IMR-90 (cell line): ENCODE measurements around the gene SPSB4. TPM values are rescaled to one million over a fixed set of nuclear protein-coding genes. Genes with fewer than 3 reads are reported as not detected.

Experiments used
- ATAC-seq: fragments of 200-7000 bp; cut with Tn5 transposase; 2 replicates; pipeline ENCODE4 v1.9.1; 2020; ENCODE audit warnings: low read depth, mild to moderate bottlenecking, moderate library complexity
- BruUV-seq: library from RNA; stranded (reverse); fragments of 400-500 nt; replicated peaks from 2 replicates; lab custom pipeline; 2021; lab: Mats Ljungman, UMichigan
- CTCF ChIA-PET: fragments of 300-600 bp; formaldehyde crosslinking; extraction: SDS; loops from one replicate; lab custom pipeline; 2021; ENCODE audit warnings: antibody characterized with exemption; lab: Yijun Ruan, JAX
- POLR2A ChIA-PET: fragments of 300-600 bp; sonication (Branson Sonifier 250); formaldehyde crosslinking; loops from one replicate; lab custom pipeline; 2022; ENCODE audit warnings: antibody characterized with exemption; ENCODE audit not compliant: unreplicated experiment; lab: Charles Lee
- DNase-seq: peaks from one replicate; pipeline ENCODE4 v3.0.0; 2013
- H2AFZ ChIP-seq: replicated peaks from 2 replicates; pipeline ENCODE3; 2013; ENCODE audit warnings: low read length, mild to moderate bottlenecking; ENCODE audit not compliant: poor library complexity
- H2AK5ac ChIP-seq: 2 replicates; pipeline ENCODE4 v1.6.1; 2013; ENCODE audit warnings: low read depth, low read length, inconsistent platforms
- H2AK9ac ChIP-seq: replicated peaks from 2 replicates; pipeline ENCODE3; 2013; ENCODE audit warnings: mild to moderate bottlenecking, low read depth, low read length, moderate library complexity; ENCODE audit not compliant: poor library complexity
- H2BK120ac ChIP-seq: 2 replicates; pipeline ENCODE4 v1.6.1; 2013; ENCODE audit warnings: low read depth, low read length, inconsistent platforms
- H2BK15ac ChIP-seq: 3 replicates; pipeline ENCODE4 v1.6.1; 2013; ENCODE audit warnings: low read depth, low read length, inconsistent platforms
- H2BK20ac ChIP-seq: 2 replicates; pipeline ENCODE4 v1.6.1; 2013; ENCODE audit warnings: low read depth, mild to moderate bottlenecking, inconsistent platforms, low read length, moderate library complexity
- H2BK5ac ChIP-seq: 2 replicates; pipeline ENCODE4 v1.6.1; 2013; ENCODE audit warnings: mild to moderate bottlenecking, low read depth, low read length, inconsistent platforms; ENCODE audit not compliant: poor library complexity, severe bottlenecking
- H3K14ac ChIP-seq: replicated peaks from 2 replicates; pipeline ENCODE4 v1.6.1; 2013; ENCODE audit warnings: low read depth, low read length, inconsistent platforms
- H3K18ac ChIP-seq: 2 replicates; pipeline ENCODE4 v1.6.1; 2013; ENCODE audit warnings: low read depth, low read length, control low read depth
- H3K23ac ChIP-seq: 2 replicates; pipeline ENCODE4 v1.6.1; 2013; ENCODE audit warnings: low read depth, low read length, inconsistent platforms
- H3K27ac ChIP-seq: 2 replicates; pipeline ENCODE4 v1.5.1; 2013; ENCODE audit warnings: mild to moderate bottlenecking, control low read depth, low read length; ENCODE audit not compliant: insufficient read depth
- H3K27me3 ChIP-seq: 2 replicates; pipeline ENCODE4 v1.6.1; 2013; ENCODE audit warnings: low read length; ENCODE audit not compliant: control insufficient read depth, insufficient read depth
- H3K36me3 ChIP-seq: 2 replicates; pipeline ENCODE4 v1.6.1; 2013; ENCODE audit warnings: low read length, mixed read lengths; ENCODE audit not compliant: control insufficient read depth, insufficient read depth
- H3K4ac ChIP-seq: 2 replicates; pipeline ENCODE4 v1.6.1; 2013; ENCODE audit warnings: low read depth, low read length, inconsistent platforms
- H3K4me1 ChIP-seq: 2 replicates; pipeline ENCODE4 v1.6.1; 2013; ENCODE audit warnings: low read length, mixed read lengths; ENCODE audit not compliant: control insufficient read depth, insufficient read depth
- H3K4me2 ChIP-seq: 2 replicates; pipeline ENCODE4 v1.6.1; 2013; ENCODE audit warnings: low read depth, mild to moderate bottlenecking, control low read depth, low read length, moderate library complexity
- H3K4me3 ChIP-seq: 2 replicates; pipeline ENCODE4 v1.5.1; 2013; ENCODE audit warnings: low read depth, mild to moderate bottlenecking, control low read depth, low read length, moderate library complexity; ENCODE audit not compliant: insufficient read depth
- H3K56ac ChIP-seq: 2 replicates; pipeline ENCODE4 v1.6.1; 2013; ENCODE audit warnings: low read length, inconsistent platforms; ENCODE audit not compliant: insufficient read depth; ENCODE audit errors: extremely low read depth
- H3K79me1 ChIP-seq, 2 experiments: 2 replicates each; pipeline ENCODE4 v1.6.1; 2013; ENCODE audit warnings: low read length in 2 of 2, inconsistent platforms in 1 of 2, low read depth in 1 of 2
- H3K9ac ChIP-seq: 2 replicates; pipeline ENCODE4 v1.6.1; 2013; ENCODE audit warnings: low read depth, low read length, control low read depth
- H3K9me1 ChIP-seq: 2 replicates; pipeline ENCODE4 v1.6.1; 2013; ENCODE audit warnings: low read length, inconsistent platforms; ENCODE audit not compliant: insufficient read depth
- H3K9me3 ChIP-seq: 2 replicates; pipeline ENCODE4 v1.6.1; 2013; ENCODE audit warnings: low read length; ENCODE audit not compliant: control insufficient read depth, insufficient read depth
- H4K20me1 ChIP-seq: 2 replicates; pipeline ENCODE4 v1.6.1; 2013; ENCODE audit warnings: low read length, inconsistent platforms; ENCODE audit not compliant: insufficient read depth
- H4K5ac ChIP-seq: 2 replicates; pipeline ENCODE4 v1.6.1; 2013; ENCODE audit warnings: mild to moderate bottlenecking, low read depth, low read length, control low read depth
- H4K8ac ChIP-seq, 2 experiments: 2 replicates each; pipeline ENCODE4 v1.6.1; 2013; ENCODE audit warnings: low read depth in 2 of 2, low read length in 2 of 2, control low read depth in 1 of 2, inconsistent platforms in 1 of 2
- H4K91ac ChIP-seq: 2 replicates; pipeline ENCODE4 v1.6.1; 2013; ENCODE audit warnings: low read depth, low read length, inconsistent platforms; ENCODE audit not compliant: insufficient read depth
- CEBPB ChIP-seq: IDR thresholded peaks from 2 replicates; pipeline ENCODE4 v1.6.1; 2012; ENCODE audit warnings: low read depth, low read length, improper control_type of control experiment
- SMC3 ChIP-seq: fragments of 150-350 bp; IDR thresholded peaks from 2 replicates; pipeline ENCODE4 v1.6.1; 2016; ENCODE audit warnings: low read depth, mild to moderate bottlenecking, antibody characterized with exemption, low read length, moderate library complexity
- WGBS, 2 experiments: methylation state at CpG; one replicate each; pipeline versions ENCODE4 v1.1.5 to v1.1.7; 2013; ENCODE audit warnings: missing lambda C conversion rate in 2 of 2; ENCODE audit not compliant: insufficient read length in 1 of 2; ENCODE audit errors: extremely low coverage in 2 of 2; 5-methylcytosine and 5-hydroxymethylcytosine counted together
- dilution Hi-C: fragments of 300-500 bp; cut with HindIII; formaldehyde crosslinking; loops from one replicate; pipeline ENCODE4 v1.14.3; 2018; ENCODE audit warnings: low sequenced_read_pairs; ENCODE audit not compliant: unreplicated experiment
- in situ Hi-C: fragments of 300-500 bp; cut with MboI; formaldehyde crosslinking; loops from 3 replicates; pipeline ENCODE4 v1.14.3; 2019; ENCODE audit warnings: low sequenced_read_pairs, inconsistent platforms, mixed read lengths
- intact Hi-C: fragments of 100-400 bp; cut with micrococcal nuclease; formaldehyde crosslinking; loops from 2 replicates; pipeline ENCODE4 v1.10.0; 2022
- polyA plus RNA-seq, 3 experiments: library from polyadenylated mRNA; depleted of rRNA; stranded (reverse); fragments of >200 nt; gene quantifications; 2 replicates each; pipeline ENCODE4 v1.2.3, GENCODE V29; 2012; ENCODE audit warnings: low replicate concordance in 1 of 3
- total RNA-seq: library from RNA; depleted of rRNA; stranded (reverse); fragments of >200 nt; gene quantifications from 2 replicates; pipeline ENCODE4 v1.2.3, GENCODE V29; 2012

The SPSB4 gene
- total and polyA plus RNA-seq, 2 of the 4 experiments (the other 2 are of a cell fraction), result not detected

DNA sequence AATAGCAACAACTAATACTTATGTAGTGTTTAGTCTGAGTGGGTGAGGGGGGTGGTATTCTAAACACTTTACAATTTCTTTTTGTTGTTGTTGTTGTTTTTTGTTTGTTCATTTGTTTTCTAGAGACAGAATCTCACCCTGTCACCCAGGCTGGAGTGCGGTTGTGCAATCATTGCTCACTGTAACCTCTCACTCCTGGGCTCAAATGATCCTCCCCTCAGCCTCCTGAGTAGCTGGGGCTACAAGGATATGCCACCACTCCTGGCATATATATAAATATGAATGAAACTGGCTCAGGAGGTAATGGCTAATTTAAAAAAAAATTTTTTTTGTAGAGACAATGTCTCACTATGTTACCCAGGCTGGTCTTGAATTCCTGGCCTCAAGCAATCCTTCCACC is 19.1 kb downstream of the SPSB4 start:
- no peaks in the 10 kb centered on the region for H3K9me3 ChIP-seq
- H2BK120ac ChIP-seq, result no peak overlapping the region
- H3K79me1 ChIP-seq, result no peaks in the 10 kb centered on the region
- in situ Hi-C loops, result no loop called here
- peaks cover 4% of the 10 kb centered on the region; the same call in 1 of the 2 replicates for H3K27me3 ChIP-seq
- no peaks in the 10 kb centered on the region for H3K9me1 ChIP-seq
- ATAC-seq (no peak), DNase-seq (no peak)
- TF ChIP-seq SMC3, result no peak
- peak; percentile 39; the same call in 1 of the 2 replicates for TF ChIP-seq CEBPB
- H3K4ac ChIP-seq, result no peak overlapping the region
- no CpG with 5 or more reads among the region's 1 CpG for WGBS, 2 experiments
- H3K9ac ChIP-seq, result no peak overlapping the region
- no peak overlapping the region for H3K27ac ChIP-seq
- H3K36me3 ChIP-seq, result no peaks in the 10 kb centered on the region
- H3K4me1 ChIP-seq, result no peaks in the 10 kb centered on the region
- no peak overlapping the region for H3K4me3 ChIP-seq
- H4K8ac ChIP-seq, result no peak overlapping the region
- H4K5ac ChIP-seq, result no peak overlapping the region
- no peak overlapping the region for H3K23ac ChIP-seq
- ChIA-PET POLR2A (no interaction called here), CTCF (no interaction called here)
- H2AK5ac ChIP-seq, result no peak overlapping the region
- H3K14ac ChIP-seq, result no peak overlapping the region
- no peak overlapping the region for H2BK15ac ChIP-seq
- dilution Hi-C loops, result no loop called here
- H2BK20ac ChIP-seq, result no peak overlapping the region
- no peak overlapping the region for H2BK5ac ChIP-seq
- no peaks in the 10 kb centered on the region for H4K20me1 ChIP-seq
- no peak overlapping the region for H3K18ac ChIP-seq
- intact Hi-C loops, result no loop called here
- H4K91ac ChIP-seq, result no peak overlapping the region
- H3K4me2 ChIP-seq, result no peak overlapping the region
- H2AK9ac ChIP-seq, result no peak overlapping the region
- H2AFZ ChIP-seq, result no peak overlapping the region
- no peak overlapping the region for H3K56ac ChIP-seq
- BruUV-seq, result no TSS peak
